GM19397 (cell line): Measurements from ENCODE around the gene EFL1.
"Not testable (repeated sequence)": the region's sequence is repeated elsewhere in the genome, so short reads cannot be mapped to it uniquely, and the experiment has no call there.

Experiments used
- ATAC-seq: cut with Tn5 transposase; IDR thresholded peaks from one replicate; pipeline ENCODE4 v1.9.1; 2021; ENCODE audit warnings: mild to moderate bottlenecking, moderate library complexity; ENCODE audit not compliant: unreplicated experiment

Gene EFL1

DNA sequence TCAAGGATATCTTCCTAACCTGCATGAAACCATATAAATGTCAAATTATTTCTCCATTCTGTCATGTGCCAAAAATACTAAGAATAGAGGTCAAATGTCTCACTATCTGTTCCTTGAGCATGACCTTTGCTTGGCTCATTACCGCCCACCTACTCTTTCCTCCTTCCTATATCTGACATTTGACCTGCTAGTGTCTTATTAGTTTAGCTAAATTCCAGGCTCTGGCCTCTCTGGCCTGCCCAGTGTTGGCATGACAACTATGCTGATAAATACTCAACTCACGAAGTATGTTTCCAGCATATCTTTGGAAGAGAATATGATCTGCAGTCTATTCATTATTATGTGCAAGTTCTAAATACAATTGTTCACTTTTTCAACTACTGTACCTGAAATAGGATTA lies 58.0 kb downstream of the EFL1 start:
- not testable (repeated sequence) for ATAC-seq

DNA sequence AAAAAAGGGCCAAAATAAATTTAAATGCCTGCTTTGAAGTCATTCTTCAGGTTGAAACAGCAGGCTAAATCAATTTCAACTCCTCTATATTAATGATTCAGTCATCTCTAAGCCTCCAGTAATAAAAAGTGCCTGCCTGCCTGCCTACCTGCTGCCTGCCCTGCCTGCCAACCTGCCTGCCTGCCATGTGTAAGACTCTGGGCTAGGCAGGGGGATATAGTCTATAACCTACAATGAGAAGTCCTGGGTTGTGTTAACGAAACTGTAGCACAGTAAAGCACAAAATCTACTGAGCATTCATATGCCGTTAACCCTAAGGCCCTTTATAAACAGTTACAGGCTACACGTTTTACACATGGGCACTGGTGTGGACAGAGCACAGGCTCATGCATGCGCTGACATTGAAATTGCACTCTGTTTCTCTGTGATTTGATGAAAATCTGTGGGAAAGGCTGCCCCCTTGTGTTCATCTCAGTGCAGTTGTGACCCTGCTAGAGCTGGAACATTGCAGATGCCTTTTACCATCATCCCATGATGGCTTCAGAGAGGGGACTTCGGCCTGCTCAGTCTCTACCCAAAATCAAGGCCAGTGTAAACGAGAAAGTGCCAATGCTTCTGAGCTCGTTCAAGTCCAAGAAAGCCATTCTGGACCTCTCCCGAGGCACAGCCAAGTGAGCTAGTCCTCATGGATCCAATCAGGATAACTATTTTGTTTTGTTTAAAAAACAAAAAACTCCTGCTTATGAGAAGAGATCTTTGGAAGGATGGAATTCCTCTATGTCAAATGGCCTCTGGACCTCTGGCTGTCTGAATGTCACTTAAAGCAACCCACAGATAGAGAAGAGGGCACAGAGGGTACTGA lies 64.6 kb downstream of the EFL1 start:
- peak; percentile 79 for ATAC-seq

DNA sequence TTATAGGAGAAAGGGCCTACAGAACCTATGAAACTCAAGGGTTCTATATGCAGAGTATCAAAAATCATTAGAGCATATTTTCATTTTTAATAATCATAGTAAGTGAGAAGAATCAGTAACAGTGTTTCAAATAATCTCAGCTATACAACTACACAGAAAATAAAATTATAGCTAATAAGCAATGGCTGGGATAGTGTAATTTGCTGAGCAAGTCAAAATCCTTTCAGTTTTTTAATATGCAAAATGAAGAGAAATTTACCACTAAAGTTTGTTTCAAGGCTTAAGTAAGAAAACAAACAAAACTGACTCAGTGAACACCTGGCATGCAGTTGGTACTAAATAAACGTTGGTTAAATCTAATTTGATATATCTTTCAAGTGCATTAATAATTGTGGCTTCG lies 66.2 kb downstream of the EFL1 start:
- ATAC-seq, result no peak

GRCh38 chr15:82195818-82196217 lies 66.7 kb downstream of the EFL1 start:
- not testable (repeated sequence) for ATAC-seq

DNA sequence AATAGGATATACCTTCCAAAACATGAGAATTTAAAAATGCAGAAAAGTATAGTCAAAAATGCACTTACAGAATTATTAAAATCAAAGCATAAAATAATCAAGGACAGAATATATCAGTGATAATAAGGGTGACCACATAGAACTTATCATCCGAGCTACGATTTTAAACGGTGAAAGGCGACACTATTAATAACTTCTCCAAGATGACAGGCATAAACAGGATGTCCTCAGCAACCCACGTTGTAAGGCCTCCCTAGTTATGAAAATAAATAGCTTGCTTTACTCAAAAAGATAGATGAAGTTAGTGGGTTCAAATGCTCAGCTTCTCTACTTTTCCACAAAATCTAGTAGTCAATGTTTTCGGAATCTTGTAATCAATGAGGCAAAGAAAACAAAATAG lies 68.0 kb downstream of the EFL1 start:
- ATAC-seq, result not testable (repeated sequence)

DNA sequence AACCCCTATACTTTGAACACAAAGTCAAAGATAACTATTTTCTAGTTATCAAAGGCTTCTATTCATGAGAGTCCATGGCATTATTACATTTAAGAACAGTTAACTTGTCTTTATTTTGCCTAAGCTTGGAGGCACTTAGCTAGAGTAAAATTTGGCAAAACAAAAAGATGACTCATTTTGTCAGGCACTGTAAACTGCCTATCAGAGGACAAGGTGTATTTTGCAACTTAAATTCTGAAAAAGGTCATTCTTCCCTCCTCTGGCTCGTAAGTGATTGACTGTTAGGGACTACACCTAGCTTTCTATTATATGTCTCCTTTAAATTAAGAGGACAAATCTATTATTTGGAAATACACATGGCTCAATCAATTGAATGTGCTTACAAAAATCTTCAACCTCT lies 69.1 kb downstream of the EFL1 start:
- not testable (repeated sequence) for ATAC-seq

GRCh38 chr15:82192394-82192793 lies 70.1 kb downstream of the EFL1 start:
- ATAC-seq, result not testable (repeated sequence)

GRCh38 chr15:82186719-82187406 lies 75.7 kb downstream of the EFL1 start:
- ATAC-seq, result no peak

DNA sequence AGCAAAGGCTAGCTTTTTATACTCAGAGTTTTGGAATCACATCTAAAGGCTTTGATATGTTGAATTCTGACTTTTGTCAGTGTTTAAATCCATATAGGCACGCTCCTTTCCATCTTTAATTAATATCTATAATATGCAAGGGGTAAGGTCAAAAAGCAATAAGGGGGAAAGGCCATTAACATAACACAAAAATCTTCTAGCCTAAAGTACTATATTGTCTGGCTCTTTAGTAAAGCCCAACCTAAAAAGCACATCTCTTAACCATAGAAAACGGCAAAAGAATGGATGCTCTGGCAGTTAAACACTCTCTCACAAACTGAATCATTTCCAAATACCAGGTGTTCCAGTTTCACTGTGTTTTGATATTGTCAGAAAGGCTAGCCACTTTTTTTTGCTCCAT lies 76.4 kb downstream of the EFL1 start:
- no peak for ATAC-seq

DNA sequence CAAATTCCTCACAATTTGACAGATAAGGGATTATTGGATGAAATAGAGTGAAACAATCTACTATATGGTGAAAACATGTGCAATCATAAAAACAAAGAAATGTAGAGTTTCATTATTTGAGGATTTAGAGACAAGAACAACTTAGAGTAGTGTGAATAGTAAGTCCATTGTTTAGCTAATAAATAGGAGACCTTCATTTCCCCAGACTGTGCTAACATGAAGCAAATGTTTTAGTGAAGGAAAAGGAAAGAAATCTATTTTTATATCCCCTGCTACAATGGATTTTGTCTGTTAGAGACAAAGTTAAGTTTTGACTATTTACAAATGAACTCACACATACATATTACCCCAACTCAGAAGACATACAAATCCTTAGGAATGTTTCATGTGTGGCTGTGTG lies 77.8 kb downstream of the EFL1 start:
- no peak for ATAC-seq

GRCh38 chr15:82184355-82184754 lies 78.2 kb downstream of the EFL1 start:
- no peak for ATAC-seq

DNA sequence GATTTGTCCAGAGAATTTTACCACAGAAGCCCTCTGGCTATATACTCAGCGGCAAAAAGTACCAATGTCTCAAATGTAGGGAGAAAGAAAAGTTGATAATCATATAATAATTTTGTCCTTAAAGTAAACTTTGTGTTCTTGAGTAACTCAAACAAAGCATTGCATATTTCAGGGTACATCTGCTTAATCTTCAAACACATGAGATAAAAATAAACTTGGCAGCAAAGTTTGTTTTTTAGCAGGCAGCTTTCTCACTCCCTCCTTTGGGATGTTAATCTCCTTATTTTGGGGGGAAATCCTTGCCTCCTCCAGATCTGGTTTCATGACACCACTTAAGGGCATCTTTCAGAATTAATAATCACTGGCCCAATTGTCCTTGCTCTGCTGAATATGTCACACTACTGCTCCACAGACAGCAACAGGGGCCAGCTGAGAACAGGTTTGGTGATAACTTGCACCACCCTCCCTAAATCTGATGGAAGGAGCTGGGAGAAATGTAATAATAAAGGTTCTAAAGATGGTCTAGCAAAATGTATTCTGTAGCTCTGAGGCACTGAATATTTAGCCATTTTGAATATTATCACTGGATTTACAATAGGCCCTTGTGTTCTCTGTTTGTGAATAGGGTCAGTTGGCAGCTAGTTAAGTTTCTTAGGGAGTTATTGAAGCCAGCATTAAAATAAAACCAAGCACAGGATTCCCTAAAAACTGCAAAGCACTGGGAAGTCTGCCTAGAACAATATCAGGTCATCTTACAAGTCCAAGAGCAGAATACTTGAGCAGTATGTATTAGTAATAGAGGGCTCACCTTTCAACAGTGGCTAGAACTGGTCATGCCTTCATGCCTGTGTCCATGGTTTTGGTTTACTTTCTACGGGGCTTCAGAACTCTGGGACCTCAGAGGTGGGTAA lies 79.2 kb downstream of the EFL1 start:
- ATAC-seq, result no peak

DNA sequence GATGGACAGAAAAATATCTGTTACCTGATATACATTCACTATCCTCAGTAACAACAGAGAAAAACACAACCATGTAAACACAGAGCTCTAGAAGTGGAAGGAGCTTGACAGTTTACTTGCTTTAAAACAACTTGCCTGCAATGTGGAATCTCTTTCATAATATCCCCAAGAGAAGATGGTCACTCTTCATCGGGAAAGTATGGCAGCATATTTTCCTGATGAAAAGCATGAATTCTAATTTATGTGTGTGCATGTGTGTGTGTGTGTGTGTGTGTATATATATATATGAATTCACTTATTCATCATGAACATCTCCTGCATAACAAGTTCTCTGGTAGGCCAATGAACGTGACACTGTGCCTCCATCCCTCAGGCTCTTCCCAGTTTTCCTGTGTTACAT lies 81.2 kb downstream of the EFL1 start:
- ATAC-seq, result no peak

DNA sequence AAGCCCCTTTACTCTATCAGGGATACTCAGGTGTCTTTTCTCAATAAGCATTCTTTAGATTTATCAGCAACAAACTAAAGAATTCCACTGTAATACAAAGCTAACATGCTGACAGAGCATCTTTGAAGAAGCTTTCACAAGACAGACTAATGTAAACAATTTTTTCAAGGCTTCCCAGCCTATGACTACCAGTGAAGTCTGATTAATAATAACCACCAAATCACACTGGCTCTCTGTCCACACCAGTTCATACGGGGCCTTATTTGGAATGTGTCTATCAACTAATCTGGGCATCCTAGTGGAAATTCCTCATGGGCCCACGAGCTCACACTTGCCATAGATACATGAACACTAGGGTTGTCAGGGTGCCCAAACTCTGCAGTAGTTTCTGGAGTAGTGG lies 84.5 kb downstream of the EFL1 start:
- ATAC-seq, result no peak

DNA sequence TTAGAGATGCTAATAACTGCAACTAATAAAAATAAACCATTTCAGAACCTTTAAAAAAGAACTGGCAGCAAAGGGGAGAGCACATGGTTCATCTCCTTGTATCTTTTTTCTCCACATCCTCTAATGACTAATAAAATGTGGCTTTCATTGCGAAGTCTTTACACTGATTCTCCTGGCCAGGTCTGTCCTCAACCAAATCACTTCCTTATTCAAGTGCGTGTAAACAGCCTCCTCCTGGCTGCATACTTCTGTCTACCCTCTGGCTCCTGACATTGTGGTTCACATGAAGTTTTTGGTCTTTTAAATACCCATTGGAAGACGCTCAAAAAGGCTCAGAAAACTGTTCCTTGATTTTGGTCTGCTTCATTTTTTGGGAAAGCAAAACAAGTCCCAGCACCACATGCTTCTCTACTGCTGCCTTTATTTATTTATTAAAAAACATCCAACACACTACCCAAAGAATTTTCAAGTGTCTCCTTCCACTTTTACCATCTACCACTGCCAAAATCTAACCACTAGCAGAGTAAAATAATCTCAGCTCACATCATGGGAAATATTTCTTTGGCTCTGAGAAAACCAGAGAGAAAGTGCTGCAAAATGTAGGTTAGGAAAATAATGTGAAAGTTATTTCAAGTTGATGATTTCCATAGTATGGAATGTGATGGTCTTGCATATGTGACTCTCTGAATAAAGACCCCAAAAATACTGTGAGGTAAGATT lies 85.1 kb downstream of the EFL1 start:
- no peak for ATAC-seq

DNA sequence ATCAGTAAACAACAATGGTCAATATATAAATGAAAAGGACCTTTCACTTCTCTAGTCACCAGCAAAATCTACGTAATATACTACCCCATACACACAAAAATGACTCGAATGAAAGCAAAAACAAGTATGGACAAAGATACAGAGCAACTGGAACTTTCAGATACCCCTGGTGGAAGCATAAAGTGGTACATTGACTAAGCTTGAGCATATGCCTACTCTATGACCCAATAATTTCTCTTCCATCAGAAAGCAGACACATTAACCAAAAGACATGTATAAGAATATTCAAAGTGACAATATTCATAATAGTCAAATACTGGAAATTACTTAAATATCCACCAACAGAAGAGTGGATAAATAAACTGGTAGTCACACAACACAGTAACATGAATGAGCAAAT lies 86.0 kb downstream of the EFL1 start:
- no peak for ATAC-seq

DNA sequence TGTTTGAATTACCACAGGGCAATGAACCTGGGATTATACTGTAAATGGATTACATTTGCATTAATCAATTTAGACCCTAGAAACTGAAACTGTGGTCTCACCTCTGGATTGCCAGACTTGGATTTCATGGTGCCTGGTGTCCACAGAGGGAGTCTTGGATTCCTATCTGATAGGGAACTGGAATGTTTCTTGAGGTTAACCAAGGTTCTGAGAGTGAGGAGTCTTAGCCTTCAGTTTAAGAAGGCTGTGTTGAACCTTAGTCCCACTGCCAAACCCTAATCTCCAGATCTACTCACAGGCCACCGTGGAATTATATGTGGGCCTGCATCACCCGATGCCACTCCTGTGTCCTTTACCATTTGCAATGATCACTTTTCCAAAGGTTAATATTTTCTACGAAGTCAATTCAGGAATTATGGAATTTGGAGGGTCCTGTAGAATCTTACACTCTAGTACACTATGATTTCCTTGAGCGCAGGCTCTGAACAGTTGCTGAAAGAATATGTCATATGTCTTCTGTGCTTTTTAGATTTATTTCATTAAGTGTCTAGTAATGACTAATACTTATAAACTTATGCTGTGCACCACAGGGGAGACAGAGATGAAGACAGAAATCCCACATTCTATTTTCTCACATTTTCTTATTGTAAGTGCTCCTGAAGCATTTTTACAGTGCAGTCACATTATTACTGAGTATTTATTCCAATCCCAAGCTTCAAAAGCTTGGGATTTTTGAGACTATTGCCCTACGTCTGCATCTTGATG lies 87.9 kb downstream of the EFL1 start:
- ATAC-seq, result no peak

DNA sequence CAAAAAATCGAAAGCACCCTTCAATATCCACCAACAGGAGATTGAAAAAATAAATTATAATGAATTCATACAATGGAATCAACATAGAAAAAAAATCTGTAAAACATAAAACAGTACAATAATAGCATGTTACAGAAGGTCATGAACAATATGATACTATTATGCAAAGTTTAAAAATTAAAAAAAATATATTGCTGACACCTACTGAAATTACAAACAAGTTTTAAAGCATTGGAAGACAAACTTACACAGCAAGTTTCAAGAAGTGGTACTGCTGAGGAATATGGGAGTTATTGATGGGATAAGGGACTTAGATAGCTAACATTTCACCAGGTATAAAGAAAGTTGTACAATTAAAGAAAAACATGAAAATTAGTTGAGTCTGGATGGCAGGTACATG lies 89.4 kb downstream of the EFL1 start:
- no peak for ATAC-seq

DNA sequence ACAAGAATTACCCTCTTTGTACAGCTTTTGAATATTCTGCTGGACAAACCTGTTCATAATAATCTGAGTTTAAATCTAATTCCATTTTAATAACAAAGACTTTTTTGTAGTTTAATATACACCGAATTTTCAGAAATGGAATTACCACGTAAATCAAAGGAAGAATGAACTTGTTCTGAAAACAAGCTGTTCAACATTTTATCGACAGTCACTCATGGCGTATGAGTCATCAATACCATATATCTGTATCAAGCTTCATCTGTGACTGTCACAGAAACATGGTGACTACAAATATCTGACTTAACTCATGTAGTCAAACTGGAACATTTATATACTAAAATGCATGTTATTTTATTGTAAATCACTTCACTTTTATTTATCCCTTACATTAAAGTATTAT lies 90.0 kb downstream of the EFL1 start:
- no peak for ATAC-seq

DNA sequence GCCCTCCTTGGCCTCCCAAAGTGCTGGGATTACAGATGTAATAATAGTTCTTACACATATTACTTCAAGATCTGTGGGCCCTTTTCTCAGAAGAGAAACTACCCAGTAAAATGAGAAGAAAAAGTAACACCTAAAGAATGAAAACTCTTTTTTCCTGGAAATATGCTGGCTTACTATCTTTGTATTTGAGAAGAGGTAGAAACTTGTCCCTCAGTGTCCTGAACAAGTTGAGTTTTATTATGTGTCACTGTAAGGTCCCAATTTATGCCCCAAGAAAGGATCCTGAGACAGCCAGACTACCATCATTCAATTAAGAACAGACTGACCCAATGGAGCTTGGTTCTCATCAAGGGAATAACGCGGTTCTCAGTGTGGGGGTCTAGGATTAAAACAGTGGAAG lies 93.8 kb downstream of the EFL1 start:
- ATAC-seq, result no peak
